Common myeloid progenitor, CD34-positive (primary cell): ENCODE measurements around the gene MTHFD1L.

Experiments used
- CTCF ChIA-PET: fragments of 350-600 bp; sonication (Branson Sonifier 250); formaldehyde crosslinking; loops from one replicate; lab custom pipeline; 2021; ENCODE audit warnings: antibody characterized with exemption; lab: Charles Lee
- POLR2A ChIA-PET: fragments of 350-600 bp; sonication (Branson Sonifier 250); formaldehyde crosslinking; loops from one replicate; lab custom pipeline; 2021; ENCODE audit warnings: antibody characterized with exemption; lab: Charles Lee
- DNase-seq, 3 donors: peaks; one replicate each; pipeline versions ENCODE4 v3.0.0 to v3.0.0-alpha.2; 2013
- H3K27ac ChIP-seq, 2 experiments: 1 replicate in 1 of 2; 2 replicates in 1 of 2; pipeline ENCODE4 v1.7.0; 2013; ENCODE audit warnings: inconsistent platforms in 2 of 2, low read length in 2 of 2, mild to moderate bottlenecking in 2 of 2, low read depth in 1 of 2, moderate library complexity in 1 of 2; ENCODE audit not compliant: severe bottlenecking in 2 of 2, insufficient read depth in 1 of 2, poor library complexity in 1 of 2
- H3K27me3 ChIP-seq, 5 experiments: replicated peaks in 2 of 5; 1 replicate in 3 of 5; 2 replicates in 2 of 5; pipeline versions ENCODE4 v1.6.1 to v1.7.0; 2013; ENCODE audit warnings: low read length in 4 of 5, mild to moderate bottlenecking in 2 of 5, moderate library complexity in 2 of 5, inconsistent platforms in 1 of 5; ENCODE audit not compliant: insufficient read depth in 5 of 5, control insufficient read depth in 4 of 5
- H3K36me3 ChIP-seq, 4 experiments: 1 replicate in 2 of 4; 2 replicates in 2 of 4; pipeline versions ENCODE4 v1.6.1 to v1.7.0; 2013; ENCODE audit warnings: low read length in 3 of 4, control low read depth in 1 of 4, mild to moderate bottlenecking in 1 of 4; ENCODE audit not compliant: control insufficient read depth in 4 of 4, insufficient read depth in 4 of 4
- H3K4me1 ChIP-seq, 4 experiments: 1 replicate in 3 of 4; 2 replicates in 1 of 4; pipeline versions ENCODE4 v1.6.1 to v1.7.1; 2013; ENCODE audit warnings: low read length in 3 of 4, mild to moderate bottlenecking in 3 of 4, control low read depth in 1 of 4, inconsistent platforms in 1 of 4, moderate library complexity in 1 of 4; ENCODE audit not compliant: control insufficient read depth in 4 of 4, insufficient read depth in 4 of 4; ENCODE audit errors: control extremely low read depth in 1 of 4
- H3K4me3 ChIP-seq, 7 experiments: 1 replicate in 4 of 7; 2 replicates in 3 of 7; pipeline versions ENCODE4 v1.5.1 to v1.7.0; 2013; ENCODE audit warnings: mild to moderate bottlenecking in 7 of 7, low read length in 6 of 7, moderate library complexity in 6 of 7, inconsistent platforms in 2 of 7, low read depth in 2 of 7, control low read depth in 1 of 7; ENCODE audit not compliant: insufficient read depth in 4 of 7, control insufficient read depth in 1 of 7; ENCODE audit errors: extremely low read depth in 1 of 7
- H3K9me3 ChIP-seq, 5 experiments: 1 replicate in 4 of 5; 2 replicates in 1 of 5; pipeline versions ENCODE4 v1.6.1 to v1.7.1; 2013; ENCODE audit warnings: low read length in 4 of 5, mild to moderate bottlenecking in 2 of 5, inconsistent platforms in 1 of 5, low read depth in 1 of 5, moderate library complexity in 1 of 5; ENCODE audit not compliant: control insufficient read depth in 4 of 5, insufficient read depth in 2 of 5; ENCODE audit errors: control extremely low read depth in 1 of 5
- WGBS: methylation state at CpG from one replicate; pipeline ENCODE4 v1.1.5; 2013; ENCODE audit not compliant: insufficient coverage; 5-methylcytosine and 5-hydroxymethylcytosine counted together

The MTHFD1L gene

GRCh38 chr6:151012321-151013294, 147.1 kb downstream of the MTHFD1L start:
- WGBS: 100% methylated on average over 5 of the region's 7 CpGs
- no peaks in the 10 kb centered on the region for H3K4me1 ChIP-seq
- POLR2A ChIA-PET: no interaction called here

GRCh38 chr6:151014404-151015100, 149.1 kb downstream of the MTHFD1L start:
- Histone ChIP-seq H3K27ac (no peak overlapping the region), H3K4me3 (no peak overlapping the region), H3K9me3 (no peaks in the 10 kb centered on the region), H3K27me3 (no peaks in the 10 kb centered on the region), H3K36me3 (peaks cover 2 to 64% (median 18%) of the 10 kb centered on the region in 4 experiments), H3K4me1 (no peaks in the 10 kb centered on the region)
- POLR2A ChIA-PET: no interaction called here
- CTCF ChIA-PET: interaction anchor here (0.6 to 6.5 kb wide), 29 partner anchors 9 to 343 kb away, joined by 3 to 109 read pairs (median 4); no protein-coding TSS in a partner anchor
- 77% methylated on average over 5 of the region's 6 CpGs for WGBS
- DNase-seq: peak; percentile 57 to 74 (median 63)

More at GRCh38 chr6:151012321-151013294, 147.1 kb downstream of the MTHFD1L start:
- H3K27me3 ChIP-seq: no peaks in the 10 kb centered on the region
- H3K4me3 ChIP-seq: no peak overlapping the region
- CTCF ChIA-PET: interaction anchor here (0.6 to 6.5 kb wide), 10 partner anchors 13 to 323 kb away, joined by 3 to 109 read pairs (median 5); no protein-coding TSS in a partner anchor
- H3K9me3 ChIP-seq: no peaks in the 10 kb centered on the region
- peaks cover 0 to 49% (median 10%) of the 10 kb centered on the region in 4 experiments for H3K36me3 ChIP-seq
- H3K27ac ChIP-seq: no peak overlapping the region
- no peak for DNase-seq

GRCh38 chr6:151015101-151015700, 149.7 kb downstream of the MTHFD1L start:
- no peak for DNase-seq
- Histone ChIP-seq H3K4me3 (no peak overlapping the region), H3K27ac (no peak overlapping the region), H3K36me3 (peaks cover 2 to 66% (median 19%) of the 10 kb centered on the region in 4 experiments), H3K27me3 (no peaks in the 10 kb centered on the region), H3K9me3 (no peaks in the 10 kb centered on the region), H3K4me1 (no peaks in the 10 kb centered on the region)
- ChIA-PET POLR2A (no interaction called here), CTCF (interaction anchor here (0.9 to 6.5 kb wide), 18 partner anchors 9 to 320 kb away, joined by 3 to 109 read pairs (median 4); no protein-coding TSS in a partner anchor)
- 92% methylated on average over 8 of the region's 12 CpGs for WGBS

GRCh38 chr6:151016107-151016506, 150.6 kb downstream of the MTHFD1L start:
- Histone ChIP-seq H3K4me3 (no peak overlapping the region), H3K9me3 (no peaks in the 10 kb centered on the region), H3K27ac (no peak overlapping the region), H3K36me3 (peaks cover 5 to 69% (median 19%) of the 10 kb centered on the region in 4 experiments), H3K27me3 (no peaks in the 10 kb centered on the region), H3K4me1 (no peaks in the 10 kb centered on the region)
- ChIA-PET POLR2A (no interaction called here), CTCF (interaction anchor here (0.6 to 6.5 kb wide), 5 partner anchors 11 to 322 kb away, joined by 4 to 109 read pairs (median 8); no protein-coding TSS in a partner anchor)
- WGBS: 100% methylated on average over 2 of the region's 6 CpGs
- no peak for DNase-seq

GRCh38 chr6:151018046-151018445, 152.5 kb downstream of the MTHFD1L start:
- no peak overlapping the region for H3K4me3 ChIP-seq
- no peaks in the 10 kb centered on the region for H3K9me3 ChIP-seq
- ChIA-PET CTCF (interaction anchor here (1.3 to 2.7 kb wide), 4 partner anchors 8 to 318 kb away, joined by 4 to 15 read pairs (median 4); no protein-coding TSS in a partner anchor), POLR2A (no interaction called here)
- no peaks in the 10 kb centered on the region for H3K4me1 ChIP-seq
- peaks cover 7 to 61% (median 22%) of the 10 kb centered on the region in 4 experiments for H3K36me3 ChIP-seq
- 100% methylated on average over 1 of the region's 8 CpGs for WGBS
- H3K27ac ChIP-seq: no peak overlapping the region
- no peaks in the 10 kb centered on the region for H3K27me3 ChIP-seq
- no peak for DNase-seq

GRCh38 chr6:151018911-151019782, 153.6 kb downstream of the MTHFD1L start:
- Histone ChIP-seq H3K27ac (no peak overlapping the region), H3K4me1 (no peaks in the 10 kb centered on the region), H3K36me3 (peaks cover 10 to 71% (median 25%) of the 10 kb centered on the region in 4 experiments), H3K9me3 (no peaks in the 10 kb centered on the region), H3K27me3 (no peaks in the 10 kb centered on the region), H3K4me3 (no peak overlapping the region)
- CTCF ChIA-PET: interaction anchor here (0.7 to 2.7 kb wide), 5 partner anchors 11 to 317 kb away, joined by 3 to 15 read pairs (median 4); no protein-coding TSS in a partner anchor
- 87% methylated on average over 7 of the region's 7 CpGs for WGBS
- no peak for DNase-seq
- POLR2A ChIA-PET: no interaction called here
